Right hindlimb (tissue), 1 donor: ENCODE measurements around the gene IPO7.
"Not testable (repeated sequence)": the region's sequence is repeated elsewhere in the genome, so short reads cannot be mapped to it uniquely, and the experiment has no call there.

Source experiments
- DNase-seq: peaks from one replicate; pipeline ENCODE4 v3.0.0-alpha.2; 2018

Gene IPO7

GRCh38 chr11:9399466-9399865, 15.0 kb downstream of the IPO7 start:
- no peak for DNase-seq

GRCh38 chr11:9401884-9402283, 17.4 kb downstream of the IPO7 start:
- DNase-seq: not testable (repeated sequence)

- DNase-seq: no peak
Observed at GRCh38 chr11:9428706-9429105, 44.3 kb downstream of the IPO7 start.

- no peak for DNase-seq
Observed at GRCh38 chr11:9438611-9439010, 54.2 kb downstream of the IPO7 start.

- DNase-seq: no peak
Observed at GRCh38 chr11:9446230-9446629, 61.8 kb downstream of the IPO7 start.

GRCh38 chr11:9448576-9449352, 64.3 kb downstream of the IPO7 start:
- no peak for DNase-seq

GRCh38 chr11:9452023-9452422, 67.6 kb downstream of the IPO7 start:
- DNase-seq: not testable (repeated sequence)

GRCh38 chr11:9455722-9456121, 71.3 kb downstream of the IPO7 start:
- no peak for DNase-seq

- DNase-seq: peak; percentile 41
Observed at GRCh38 chr11:9459667-9460321, 75.3 kb downstream of the IPO7 start.

GRCh38 chr11:9460322-9461062, 76.0 kb downstream of the IPO7 start, which contains the start of gene ZNF143:
TSS of gene ZNF143 (plus strand) at chr11:9461012. CDS start at chr11:9471309, 10,297 bp downstream.
- DNase-seq: peak; percentile 100

- DNase-seq: peak; percentile 92
Observed at GRCh38 chr11:9461063-9461759, 76.8 kb downstream of the IPO7 start.

- no peak for DNase-seq
Observed at GRCh38 chr11:9461760-9462134, 77.3 kb downstream of the IPO7 start.

GRCh38 chr11:9462172-9462799, 77.8 kb downstream of the IPO7 start:
- no peak for DNase-seq

GRCh38 chr11:9462806-9463537, 78.5 kb downstream of the IPO7 start:
- no peak for DNase-seq

GRCh38 chr11:9470765-9471164, 86.3 kb downstream of the IPO7 start:
- DNase-seq: no peak

- DNase-seq: no peak
Observed at GRCh38 chr11:9473408-9473807, 89.0 kb downstream of the IPO7 start.

GRCh38 chr11:9479899-9480298, 95.4 kb downstream of the IPO7 start:
- DNase-seq: no peak

- no peak for DNase-seq
Observed at GRCh38 chr11:9489080-9489765, 104.8 kb downstream of the IPO7 start.

GRCh38 chr11:9490376-9490775, 105.9 kb downstream of the IPO7 start:
- no peak for DNase-seq

GRCh38 chr11:9493492-9493891, 109.0 kb downstream of the IPO7 start:
- no peak for DNase-seq

- DNase-seq: no peak
Observed at GRCh38 chr11:9494316-9494715, 109.9 kb downstream of the IPO7 start.
